DND-41 (cell line): ENCODE measurements around the gene ZNF668.

Experiments
- ATAC-seq: fragments of 200-7000 bp; cut with Tn5 transposase; 3 replicates; pipeline ENCODE4 v1.9.1; 2021; ENCODE audit warnings: low read depth; ENCODE audit not compliant: insufficient read depth
- DNase-seq: peaks from one replicate; pipeline ENCODE4 v3.0.0-alpha.2; 2020
- H2AFZ ChIP-seq: 2 replicates; pipeline ENCODE4 v1.6.0; 2012; ENCODE audit warnings: low read depth, low read length
- H3K27ac ChIP-seq: 2 replicates; pipeline ENCODE4 v1.5.1; 2012; ENCODE audit warnings: low read length, inconsistent platforms
- H3K27me3 ChIP-seq: fragments of 200-600 bp; sonication (generic); 2 replicates; pipeline ENCODE4 v1.6.0; 2012; ENCODE audit warnings: low read length, mild to moderate bottlenecking, inconsistent platforms; ENCODE audit not compliant: insufficient read depth, poor library complexity
- H3K36me3 ChIP-seq: 2 replicates; pipeline ENCODE4 v1.5.1; 2012; ENCODE audit warnings: low read length, inconsistent platforms; ENCODE audit not compliant: insufficient read depth
- H3K4me1 ChIP-seq: 2 replicates; pipeline ENCODE4 v1.5.1; 2012; ENCODE audit warnings: mild to moderate bottlenecking, low read length; ENCODE audit not compliant: insufficient read depth
- H3K4me2 ChIP-seq: 2 replicates; pipeline ENCODE4 v1.6.0; 2012; ENCODE audit warnings: mild to moderate bottlenecking, moderate library complexity, low read length, inconsistent platforms; ENCODE audit not compliant: insufficient read depth
- H3K4me3 ChIP-seq, 2 experiments: fragments of 200-600 bp in 1 of 2; shearing (Covaris generic) in 1 of 2; 2 replicates each; pipeline ENCODE4 v1.5.1; 2012 to 2016; ENCODE audit warnings: inconsistent platforms in 2 of 2, low read length in 2 of 2, mild to moderate bottlenecking in 2 of 2, low read depth in 1 of 2, moderate library complexity in 1 of 2
- H3K79me2 ChIP-seq: 2 replicates; pipeline ENCODE4 v1.6.0; 2012; ENCODE audit warnings: low read length, inconsistent platforms; ENCODE audit not compliant: insufficient read depth
- H3K9ac ChIP-seq: 2 replicates; pipeline ENCODE4 v1.6.0; 2012; ENCODE audit warnings: low read depth, mild to moderate bottlenecking, inconsistent platforms, low read length, moderate library complexity
- H3K9me3 ChIP-seq: 2 replicates; pipeline ENCODE4 v1.5.1; 2012; ENCODE audit warnings: low read length, moderate library complexity, mild to moderate bottlenecking, inconsistent platforms; ENCODE audit not compliant: insufficient read depth, severe bottlenecking
- H4K20me1 ChIP-seq: 2 replicates; pipeline ENCODE4 v1.6.0; 2012; ENCODE audit warnings: low read length; ENCODE audit not compliant: insufficient read depth
- CTCF ChIP-seq: IDR thresholded peaks from 2 replicates; pipeline ENCODE4 v1.5.1; 2012; ENCODE audit warnings: borderline replicate concordance, low read length, moderate library complexity, mild to moderate bottlenecking; ENCODE audit not compliant: poor library complexity, severe bottlenecking; ENCODE audit errors: extremely low read depth
- EZH2 ChIP-seq: IDR thresholded peaks from 3 replicates; pipeline ENCODE4 v1.6.1; 2012; ENCODE audit warnings: borderline replicate concordance, low read depth, mild to moderate bottlenecking, moderate library complexity, low read length, inconsistent platforms; ENCODE audit not compliant: severe bottlenecking

The ZNF668 gene

GRCh38 chr16:31109622-31110021 lies 35.6 kb upstream of the ZNF668 start:
- TF ChIP-seq EZH2 = no peak
- no peak for TF ChIP-seq CTCF
- Histone ChIP-seq H3K79me2 (peaks cover 19% of the 10 kb centered on the region), H3K9me3 (no peaks in the 10 kb centered on the region), H3K4me2 (peak overlapping the region; percentile 87), H2AFZ (no peak overlapping the region), H3K4me1 (peaks cover 25% of the 10 kb centered on the region), H3K4me3 (peak overlapping the region in 1 of 2 experiments; percentile 74; a peak in 2 of 4 replicates), H4K20me1 (no peaks in the 10 kb centered on the region), H3K36me3 (peaks cover 42% of the 10 kb centered on the region), H3K9ac (peak overlapping the region; percentile 85; the same call in 1 of the 2 replicates), H3K27me3 (no peaks in the 10 kb centered on the region), H3K27ac (no peak overlapping the region)
- DNase-seq (no peak), ATAC-seq (no peak)

DNA sequence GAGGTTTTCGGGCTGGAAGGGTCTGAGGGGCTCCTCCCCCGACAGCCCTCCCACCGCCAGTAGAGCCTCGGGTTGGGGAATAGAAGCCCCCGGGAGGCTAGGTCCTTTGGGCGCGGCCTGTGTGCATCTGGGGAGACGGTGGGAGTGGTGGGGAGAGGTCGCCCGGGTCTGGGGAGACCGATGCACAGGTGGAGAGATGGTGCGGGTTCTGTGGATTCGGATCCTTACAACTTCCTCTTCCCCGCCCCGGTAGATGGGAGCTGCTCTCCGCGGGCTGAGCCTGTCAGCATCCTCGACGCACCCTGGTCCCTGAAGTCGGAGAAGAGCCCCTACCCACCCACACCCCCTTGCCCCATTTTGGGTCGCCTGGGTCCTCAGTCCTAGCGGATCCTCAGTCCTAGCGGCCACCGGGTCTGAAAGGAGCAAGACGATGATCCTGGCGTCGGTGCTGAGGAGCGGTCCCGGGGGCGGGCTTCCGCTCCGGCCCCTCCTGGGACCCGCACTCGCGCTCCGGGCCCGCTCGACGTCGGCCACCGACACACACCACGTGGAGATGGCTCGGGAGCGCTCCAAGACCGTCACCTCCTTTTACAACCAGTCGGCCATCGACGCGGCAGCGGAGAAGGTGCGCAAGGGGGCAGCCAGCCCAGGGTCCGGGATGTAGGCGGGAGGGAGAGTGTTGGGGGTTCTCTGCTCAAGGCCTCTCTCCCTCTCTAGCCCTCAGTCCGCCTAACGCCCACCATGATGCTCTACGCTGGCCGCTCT lies 34.9 kb upstream of the ZNF668 start:
- Histone ChIP-seq H2AFZ (peak overlapping the region; percentile 92; the same call in 1 of the 2 replicates), H3K9ac (peak overlapping the region; percentile 85), H4K20me1 (no peaks in the 10 kb centered on the region), H3K4me1 (peaks cover 25% of the 10 kb centered on the region), H3K4me3 (peak overlapping the region; percentile 74 to 83), H3K27me3 (no peaks in the 10 kb centered on the region), H3K9me3 (no peaks in the 10 kb centered on the region), H3K4me2 (peak overlapping the region; percentile 87), H3K27ac (peak overlapping the region; percentile 71), H3K36me3 (peaks cover 42% of the 10 kb centered on the region), H3K79me2 (peaks cover 19% of the 10 kb centered on the region)
- ATAC-seq (no peak), DNase-seq (no peak)
- TF ChIP-seq EZH2 = no peak
- TF ChIP-seq CTCF = no peak

GRCh38 chr16:31108035-31108793 lies 34.2 kb upstream of the ZNF668 start, which contains the start of gene BCKDK:
Gene BCKDK, plus strand, starts transcription at chr16:31108386. Its CDS starts 838 bp downstream, at chr16:31109224.
- H3K4me1 ChIP-seq = peaks cover 25% of the 10 kb centered on the region
- H3K4me2 ChIP-seq = peak within 1 kb of the TSS; percentile 87
- peak within 1 kb of the TSS; percentile 92 for H2AFZ ChIP-seq
- peak; percentile 81 for DNase-seq
- H3K27me3 ChIP-seq = no peaks in the 10 kb centered on the region
- TF ChIP-seq EZH2 (no peak), CTCF (no peak)
- no peaks in the 10 kb centered on the region for H3K9me3 ChIP-seq
- H3K36me3 ChIP-seq = peaks cover 40% of the 10 kb centered on the region
- peak; percentile 95 for ATAC-seq
- peak within 1 kb of the TSS; percentile 85 for H3K9ac ChIP-seq
- H4K20me1 ChIP-seq = no peaks in the 10 kb centered on the region
- H3K4me3 ChIP-seq = peak within 1 kb of the TSS; percentile 74 to 83
- peaks cover 19% of the 10 kb centered on the region for H3K79me2 ChIP-seq
- H3K27ac ChIP-seq = peak within 1 kb of the TSS; percentile 71
